Uterus (tissue), 2 donors: ENCODE data around the gene DNAJC30.

Experiments used
- CTCF ChIP-seq, 4 experiments: fragments of 200-600 bp in 2 of 4; fragments of 450-650 bp in 2 of 4; sonication (generic) in 2 of 4; IDR thresholded peaks; one replicate each; pipeline ENCODE4 v1.5.1; 2016 to 2019; ENCODE audit warnings: antibody characterized with exemption in 4 of 4, mild to moderate bottlenecking in 2 of 4, moderate library complexity in 1 of 4
- POLR2A ChIP-seq, 2 donors: fragments of 450-650 bp; IDR thresholded peaks; one replicate each; pipeline ENCODE4 v1.6.1; 2016; ENCODE audit warnings: antibody characterized with exemption in 2 of 2, mild to moderate bottlenecking in 1 of 2, moderate library complexity in 1 of 2

DNA sequence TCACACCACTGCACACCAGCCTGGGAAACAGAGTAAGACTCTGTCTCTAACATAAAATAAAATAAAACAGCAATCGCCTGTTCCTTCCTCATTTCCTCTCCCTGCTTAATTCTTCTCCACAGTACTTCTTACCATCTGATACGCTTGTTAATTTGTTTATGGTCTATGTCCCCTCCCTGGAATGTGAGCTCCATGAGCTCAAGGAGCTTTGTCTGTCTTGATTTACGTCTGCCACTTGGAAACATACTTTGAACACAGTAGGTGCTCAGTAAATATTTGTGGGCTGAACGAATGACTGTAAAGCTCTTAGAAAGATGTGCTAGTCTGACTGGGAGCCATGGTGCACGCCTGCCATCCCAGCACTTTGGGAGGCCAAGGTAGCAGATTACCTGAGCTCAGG is 45.3 kb upstream of the DNAJC30 start:
- TF ChIP-seq CTCF (IDR thresholded peaks at IDR 0.05) (no peak), POLR2A (IDR thresholded peaks at IDR 0.05) (no peak)
